Measurements from ENCODE around the gene STK39.
A peak's percentile ranks its signal among the peaks of the same experiment; 100 is the strongest.

STK39 gene

GRCh38 chr2:168114619-168115018, 132.8 kb downstream of the STK39 start:
- no peak for TF ChIP-seq CTCF (IDR thresholded peaks at IDR 0.05; ENCODE audit: insufficient read depth, missing control alignments)
- DNase-seq (ENCODE audit: insufficient read length, low spot score): no peak
- peak; percentile 21 for FAIRE-seq

- TF ChIP-seq CTCF (IDR thresholded peaks at IDR 0.05; ENCODE audit: insufficient read depth, missing control alignments): no peak
- no peak for DNase-seq (ENCODE audit: insufficient read length, low spot score)
- no peak for FAIRE-seq
These were observed 133.4 kb downstream of the STK39 start for GRCh38 chr2:168114040-168114439.

GRCh38 chr2:168107322-168107721, 140.1 kb downstream of the STK39 start:
- DNase-seq (ENCODE audit: insufficient read length, low spot score): no peak
- TF ChIP-seq CTCF (IDR thresholded peaks at IDR 0.05; ENCODE audit: insufficient read depth, missing control alignments): no peak
- no peak for FAIRE-seq

- FAIRE-seq (no peak), DNase-seq (ENCODE audit: insufficient read length, low spot score) (no peak)
- TF ChIP-seq CTCF (IDR thresholded peaks at IDR 0.05; ENCODE audit: insufficient read depth, missing control alignments): no peak
These were observed 142.2 kb downstream of the STK39 start for GRCh38 chr2:168105127-168105683.

GRCh38 chr2:168097431-168097830, 150.0 kb downstream of the STK39 start:
- no peak for DNase-seq (ENCODE audit: insufficient read length, low spot score)
- TF ChIP-seq CTCF (IDR thresholded peaks at IDR 0.05; ENCODE audit: insufficient read depth, missing control alignments): no peak
- FAIRE-seq: no peak

GRCh38 chr2:168096158-168096557, 151.2 kb downstream of the STK39 start:
- DNase-seq (ENCODE audit: insufficient read length, low spot score) (no peak), FAIRE-seq (no peak)
- TF ChIP-seq CTCF (IDR thresholded peaks at IDR 0.05; ENCODE audit: insufficient read depth, missing control alignments): no peak

GRCh38 chr2:168091986-168092385, 155.4 kb downstream of the STK39 start:
- DNase-seq (ENCODE audit: insufficient read length, low spot score) (no peak), FAIRE-seq (no peak)
- TF ChIP-seq CTCF (IDR thresholded peaks at IDR 0.05; ENCODE audit: insufficient read depth, missing control alignments): no peak
